ENCODE data around the gene DNAJC25.

DNAJC25 gene

GRCh38 chr9:111603041-111603440 lies 28.1 kb upstream of the DNAJC25 start:
- Histone ChIP-seq H3K9me3 (ENCODE audit: insufficient read depth, low read length, severe bottlenecking) (no peaks in the 10 kb centered on the region), H3K27ac (ENCODE audit: low read length) (no peak overlapping the region), H3K9ac (ENCODE audit: low read depth, low read length) (no peak overlapping the region)

GRCh38 chr9:111604054-111604615 lies 27.0 kb upstream of the DNAJC25 start:
- DNase-seq (no peak), ATAC-seq (ENCODE audit: insufficient read depth, low read depth) (no peak)
- H3K36me3 ChIP-seq (ENCODE audit: insufficient read depth, low read length): no peaks in the 10 kb centered on the region
- TF ChIP-seq EZH2 (IDR thresholded peaks at IDR 0.05; ENCODE audit: borderline replicate concordance, low read depth, low read length, severe bottlenecking): no peak
- no peak for TF ChIP-seq CTCF (IDR thresholded peaks at IDR 0.05; ENCODE audit: borderline replicate concordance, extremely low read depth, low read length, poor library complexity, severe bottlenecking)
- H3K27me3 ChIP-seq (ENCODE audit: insufficient read depth, low read length, poor library complexity): no peaks in the 10 kb centered on the region
- no peak overlapping the region for H2AFZ ChIP-seq (ENCODE audit: low read depth, low read length)
- H3K4me1 ChIP-seq (ENCODE audit: insufficient read depth, low read length): no peaks in the 10 kb centered on the region
- H3K79me2 ChIP-seq (ENCODE audit: insufficient read depth, low read length): no peaks in the 10 kb centered on the region
- no peak overlapping the region for H3K4me3 ChIP-seq (ENCODE audit: low read depth in 1 of 2, low read length in 2 of 2)
- no peak overlapping the region for H3K9ac ChIP-seq (ENCODE audit: low read depth, low read length)
- H3K27ac ChIP-seq (ENCODE audit: low read length): no peak overlapping the region
- no peak overlapping the region for H3K4me2 ChIP-seq (ENCODE audit: insufficient read depth, low read length)
- no peaks in the 10 kb centered on the region for H4K20me1 ChIP-seq (ENCODE audit: insufficient read depth, low read length)
- H3K9me3 ChIP-seq (ENCODE audit: insufficient read depth, low read length, severe bottlenecking): no peaks in the 10 kb centered on the region

More at GRCh38 chr9:111603041-111603440, 28.1 kb upstream of the DNAJC25 start:
- TF ChIP-seq EZH2 (IDR thresholded peaks at IDR 0.05; ENCODE audit: borderline replicate concordance, low read depth, low read length, severe bottlenecking) (no peak), CTCF (IDR thresholded peaks at IDR 0.05; ENCODE audit: borderline replicate concordance, extremely low read depth, low read length, poor library complexity, severe bottlenecking) (no peak)
- Histone ChIP-seq H4K20me1 (ENCODE audit: insufficient read depth, low read length) (no peaks in the 10 kb centered on the region), H3K4me3 (ENCODE audit: low read depth in 1 of 2, low read length in 2 of 2) (no peak overlapping the region), H3K4me1 (ENCODE audit: insufficient read depth, low read length) (no peaks in the 10 kb centered on the region), H3K4me2 (ENCODE audit: insufficient read depth, low read length) (no peak overlapping the region), H3K36me3 (ENCODE audit: insufficient read depth, low read length) (no peaks in the 10 kb centered on the region), H3K79me2 (ENCODE audit: insufficient read depth, low read length) (no peaks in the 10 kb centered on the region), H2AFZ (ENCODE audit: low read depth, low read length) (no peak overlapping the region), H3K27me3 (ENCODE audit: insufficient read depth, low read length, poor library complexity) (no peaks in the 10 kb centered on the region)
- ATAC-seq (ENCODE audit: insufficient read depth, low read depth) (no peak), DNase-seq (no peak)

- H3K9ac ChIP-seq (ENCODE audit: low read depth, low read length): no peak overlapping the region
- TF ChIP-seq EZH2 (IDR thresholded peaks at IDR 0.05; ENCODE audit: borderline replicate concordance, low read depth, low read length, severe bottlenecking): no peak
- H3K36me3 ChIP-seq (ENCODE audit: insufficient read depth, low read length): no peaks in the 10 kb centered on the region
- no peaks in the 10 kb centered on the region for H3K79me2 ChIP-seq (ENCODE audit: insufficient read depth, low read length)
- ATAC-seq (ENCODE audit: insufficient read depth, low read depth) (no peak), DNase-seq (no peak)
- no peaks in the 10 kb centered on the region for H3K9me3 ChIP-seq (ENCODE audit: insufficient read depth, low read length, severe bottlenecking)
- H2AFZ ChIP-seq (ENCODE audit: low read depth, low read length): no peak overlapping the region
- H3K4me1 ChIP-seq (ENCODE audit: insufficient read depth, low read length): no peaks in the 10 kb centered on the region
- H3K4me2 ChIP-seq (ENCODE audit: insufficient read depth, low read length): no peak overlapping the region
- H3K27me3 ChIP-seq (ENCODE audit: insufficient read depth, low read length, poor library complexity): no peaks in the 10 kb centered on the region
- no peak overlapping the region for H3K4me3 ChIP-seq (ENCODE audit: low read depth in 1 of 2, low read length in 2 of 2)
- no peak overlapping the region for H3K27ac ChIP-seq (ENCODE audit: low read length)
- no peaks in the 10 kb centered on the region for H4K20me1 ChIP-seq (ENCODE audit: insufficient read depth, low read length)
Observed at GRCh38 chr9:111605041-111605559, 26.0 kb upstream of the DNAJC25 start.

- no peaks in the 10 kb centered on the region for H4K20me1 ChIP-seq (ENCODE audit: insufficient read depth, low read length)
- no peaks in the 10 kb centered on the region for H3K27me3 ChIP-seq (ENCODE audit: insufficient read depth, low read length, poor library complexity)
- ATAC-seq (ENCODE audit: insufficient read depth, low read depth): no peak
- no peaks in the 10 kb centered on the region for H3K9me3 ChIP-seq (ENCODE audit: insufficient read depth, low read length, severe bottlenecking)
- no peaks in the 10 kb centered on the region for H3K79me2 ChIP-seq (ENCODE audit: insufficient read depth, low read length)
- H3K4me2 ChIP-seq (ENCODE audit: insufficient read depth, low read length): no peak overlapping the region
- no peak for TF ChIP-seq CTCF (IDR thresholded peaks at IDR 0.05; ENCODE audit: borderline replicate concordance, extremely low read depth, low read length, poor library complexity, severe bottlenecking)
- no peak for TF ChIP-seq EZH2 (IDR thresholded peaks at IDR 0.05; ENCODE audit: borderline replicate concordance, low read depth, low read length, severe bottlenecking)
- no peak overlapping the region for H3K27ac ChIP-seq (ENCODE audit: low read length)
- no peak for DNase-seq
- H3K36me3 ChIP-seq (ENCODE audit: insufficient read depth, low read length): no peaks in the 10 kb centered on the region
- H3K4me1 ChIP-seq (ENCODE audit: insufficient read depth, low read length): no peaks in the 10 kb centered on the region
- no peak overlapping the region for H3K4me3 ChIP-seq (ENCODE audit: low read depth in 1 of 2, low read length in 2 of 2)
- H2AFZ ChIP-seq (ENCODE audit: low read depth, low read length): no peak overlapping the region
- no peak overlapping the region for H3K9ac ChIP-seq (ENCODE audit: low read depth, low read length)
Observed at GRCh38 chr9:111610149-111610548, 21.0 kb upstream of the DNAJC25 start.
